H1 (cell line): ENCODE results near the gene SLC13A3. TPM values are rescaled to one million over a fixed set of nuclear protein-coding genes. Genes with fewer than 3 reads are reported as not detected.

Experiments used
- CTCF ChIA-PET: fragments of 300-600 bp; sonication (Branson Sonifier 250); formaldehyde crosslinking; loops from one replicate; lab custom pipeline; 2021; ENCODE audit not compliant: partially characterized antibody; lab: Charles Lee
- POLR2A ChIA-PET: fragments of 300-600 bp; sonication (Branson Sonifier 250); formaldehyde crosslinking; loops from one replicate; lab custom pipeline; 2021; ENCODE audit warnings: inconsistent platforms; ENCODE audit not compliant: partially characterized antibody; lab: Charles Lee
- DNase-seq, 2 experiments: peaks; one replicate each; pipeline versions ENCODE4 v3.0.0 to v3.0.0-alpha.2; 2010 to 2022; ENCODE audit warnings: low spot score in 2 of 2, low read depth in 1 of 2, mixed read lengths in 1 of 2
- FAIRE-seq: peaks from 2 replicates; lab custom pipeline; 2011; peaks lifted over from hg19 to GRCh38; lab: Jason Lieb, UNC
- H2AFZ ChIP-seq: 2 replicates; pipeline ENCODE4 v1.8.1; 2012; ENCODE audit warnings: low read length, inconsistent platforms
- H2AK5ac ChIP-seq: 2 replicates; pipeline ENCODE4 v1.6.1; 2013; ENCODE audit warnings: low read depth, low read length
- H2BK120ac ChIP-seq: replicated peaks from 2 replicates; pipeline ENCODE3; 2013; ENCODE audit warnings: low read depth, low read length, inconsistent platforms
- H2BK12ac ChIP-seq: 2 replicates; pipeline ENCODE4 v1.6.1; 2013; ENCODE audit warnings: low read depth, low read length
- H2BK15ac ChIP-seq: 2 replicates; pipeline ENCODE4 v1.6.1; 2013; ENCODE audit warnings: low read length
- H2BK20ac ChIP-seq: 2 replicates; pipeline ENCODE4 v1.6.1; 2013; ENCODE audit warnings: low read length
- H2BK5ac ChIP-seq: 2 replicates; pipeline ENCODE4 v1.6.1; 2013; ENCODE audit warnings: low read depth, low read length
- H3K14ac ChIP-seq: 2 replicates; pipeline ENCODE4 v1.6.1; 2013; ENCODE audit warnings: inconsistent platforms; ENCODE audit not compliant: insufficient read length
- H3K18ac ChIP-seq: 2 replicates; pipeline ENCODE4 v1.6.1; 2013; ENCODE audit warnings: low read length; ENCODE audit errors: extremely low read depth
- H3K23ac ChIP-seq: 2 replicates; pipeline ENCODE4 v1.6.1; 2013; ENCODE audit warnings: inconsistent platforms; ENCODE audit not compliant: insufficient read length
- H3K23me2 ChIP-seq: 2 replicates; pipeline ENCODE4 v1.6.1; 2013; ENCODE audit warnings: low read depth, low read length
- H3K27ac ChIP-seq: 2 replicates; pipeline ENCODE4 v1.6.1; 2011; ENCODE audit warnings: low read depth, low read length, inconsistent platforms
- H3K27me3 ChIP-seq, 4 experiments: replicated peaks in 1 of 4; 1 replicate in 1 of 4; 2 replicates in 3 of 4; pipeline versions ENCODE4 v1.6.1 to v1.8.1; 2011 to 2013; ENCODE audit warnings: low read length in 3 of 4, mild to moderate bottlenecking in 3 of 4, inconsistent platforms in 2 of 4, mixed read lengths in 2 of 4, moderate library complexity in 1 of 4; ENCODE audit not compliant: control insufficient read depth in 3 of 4, insufficient read depth in 3 of 4; ENCODE audit errors: extremely low read depth in 1 of 4
- H3K36me3 ChIP-seq, 4 experiments: 2 replicates each; pipeline versions ENCODE4 v1.6.1 to v1.8.1; 2011 to 2013; ENCODE audit warnings: mild to moderate bottlenecking in 4 of 4, low read length in 3 of 4, moderate library complexity in 2 of 4, control low read depth in 1 of 4, inconsistent platforms in 1 of 4; ENCODE audit not compliant: insufficient read depth in 4 of 4, control insufficient read depth in 2 of 4
- H3K4ac ChIP-seq: replicated peaks from 2 replicates; pipeline ENCODE3; 2013; ENCODE audit warnings: low read length, low read depth, mixed read lengths, inconsistent platforms; ENCODE audit not compliant: insufficient read length
- H3K4me1 ChIP-seq, 4 experiments: replicated peaks in 1 of 4; 1 replicate in 1 of 4; 2 replicates in 3 of 4; pipeline versions ENCODE4 v1.6.1 to v1.8.1; 2011 to 2013; ENCODE audit warnings: low read length in 3 of 4, inconsistent platforms in 2 of 4, mixed read lengths in 1 of 4; ENCODE audit not compliant: insufficient read depth in 4 of 4, control insufficient read depth in 3 of 4
- H3K4me2 ChIP-seq, 2 experiments: 2 replicates each; pipeline versions ENCODE4 v1.6.1 to v1.8.1; 2011 to 2013; ENCODE audit warnings: low read depth in 2 of 2, low read length in 2 of 2, control low read depth in 1 of 2, inconsistent platforms in 1 of 2, mild to moderate bottlenecking in 1 of 2; ENCODE audit not compliant: insufficient read depth in 1 of 2
- H3K4me3 ChIP-seq, 4 experiments: fragments of 200-600, 300-600 bp in 1 of 4; sonication (generic), shearing (Covaris generic), sonication (Bioruptor Twin) in 1 of 4; 2 replicates each; pipeline versions ENCODE4 v1.5.1 to v1.8.1; 2011 to 2016; ENCODE audit warnings: low read length in 4 of 4, low read depth in 3 of 4, control low read depth in 2 of 4, inconsistent platforms in 2 of 4, mild to moderate bottlenecking in 2 of 4, mixed read lengths in 1 of 4, moderate library complexity in 1 of 4; ENCODE audit not compliant: insufficient read depth in 2 of 4; ENCODE audit errors: extremely low read depth in 1 of 4
- H3K56ac ChIP-seq: replicated peaks from 2 replicates; pipeline ENCODE3; 2013; ENCODE audit warnings: low read depth, mild to moderate bottlenecking, mixed read lengths, low read length, inconsistent platforms; ENCODE audit not compliant: insufficient read length
- H3K79me1 ChIP-seq: 2 replicates; pipeline ENCODE4 v1.6.1; 2013; ENCODE audit warnings: low read depth, low read length, control low read depth
- H3K79me2 ChIP-seq, 2 experiments: 2 replicates each; pipeline versions ENCODE4 v1.6.1 to v1.8.1; 2012 to 2013; ENCODE audit warnings: low read length in 2 of 2, mild to moderate bottlenecking in 2 of 2, inconsistent platforms in 1 of 2; ENCODE audit not compliant: insufficient read depth in 2 of 2, control insufficient read depth in 1 of 2
- H3K9ac ChIP-seq, 4 experiments: replicated peaks in 1 of 4; 1 replicate in 1 of 4; 2 replicates in 3 of 4; pipeline versions ENCODE4 v1.6.1 to v1.8.1; 2011 to 2013; ENCODE audit warnings: low read depth in 3 of 4, low read length in 3 of 4, control low read depth in 2 of 4, mild to moderate bottlenecking in 2 of 4, moderate library complexity in 2 of 4, inconsistent platforms in 1 of 4; ENCODE audit errors: extremely low read depth in 1 of 4
- H3K9me3 ChIP-seq, 2 experiments: 2 replicates each; pipeline versions ENCODE4 v1.6.1 to v1.8.1; 2012 to 2013; ENCODE audit warnings: mild to moderate bottlenecking in 2 of 2, moderate library complexity in 2 of 2, control low read depth in 1 of 2, inconsistent platforms in 1 of 2, low read depth in 1 of 2, low read length in 1 of 2, mixed read lengths in 1 of 2; ENCODE audit not compliant: insufficient read depth in 2 of 2
- H4K20me1 ChIP-seq, 2 experiments: replicated peaks in 1 of 2; 2 replicates each; pipeline versions ENCODE3 to v1.8.1; 2011 to 2013; ENCODE audit warnings: inconsistent platforms in 2 of 2, low read length in 2 of 2, mild to moderate bottlenecking in 1 of 2; ENCODE audit not compliant: insufficient read depth in 2 of 2, control insufficient read depth in 1 of 2
- H4K5ac ChIP-seq: 2 replicates; pipeline ENCODE4 v1.6.1; 2013; ENCODE audit warnings: low read length, low read depth, mixed read lengths, inconsistent platforms; ENCODE audit not compliant: insufficient read length
- H4K8ac ChIP-seq: 2 replicates; pipeline ENCODE4 v1.8.0; 2013; ENCODE audit warnings: mild to moderate bottlenecking, moderate library complexity, low read length, inconsistent platforms; ENCODE audit not compliant: insufficient read depth; ENCODE audit errors: extremely low read depth
- H4K91ac ChIP-seq: replicated peaks from 2 replicates; pipeline ENCODE3; 2013; ENCODE audit warnings: low read length, mixed read lengths, inconsistent platforms; ENCODE audit not compliant: insufficient read length
- HDAC6 ChIP-seq: IDR thresholded peaks from one replicate; pipeline ENCODE4 v1.7.1; 2012; ENCODE audit warnings: low read depth, mild to moderate bottlenecking, inconsistent platforms, low read length, moderate library complexity
- JUN ChIP-seq: IDR thresholded peaks from 2 replicates; pipeline ENCODE4 v1.6.1; 2011; ENCODE audit warnings: low read depth, mild to moderate bottlenecking, improper control_type of control experiment, low read length
- KDM4A ChIP-seq: IDR thresholded peaks from one replicate; pipeline ENCODE4 v1.7.1; 2012; ENCODE audit warnings: low read depth, mild to moderate bottlenecking, moderate library complexity, low read length, inconsistent platforms; ENCODE audit not compliant: severe bottlenecking
- POLR2A ChIP-seq, 2 experiments: IDR thresholded peaks; 1 replicate in 1 of 2; 2 replicates in 1 of 2; pipeline ENCODE4 v1.6.1; 2011; ENCODE audit warnings: low read depth in 2 of 2, low read length in 2 of 2, mild to moderate bottlenecking in 2 of 2; ENCODE audit errors: control extremely low read depth in 1 of 2
- SIRT6 ChIP-seq: IDR thresholded peaks from one replicate; pipeline ENCODE4 v1.7.1; 2012; ENCODE audit warnings: low read length, inconsistent platforms
- SP4 ChIP-seq: IDR thresholded peaks from 2 replicates; pipeline ENCODE4 v1.6.1; 2012; ENCODE audit warnings: low read length, inconsistent platforms
- TAF1 ChIP-seq: IDR thresholded peaks from 2 replicates; pipeline ENCODE4 v1.6.1; 2011; ENCODE audit warnings: mild to moderate bottlenecking, low read depth, low read length
- YY1 ChIP-seq: IDR thresholded peaks from 2 replicates; pipeline ENCODE4 v1.6.1; 2011; ENCODE audit warnings: low read depth, mild to moderate bottlenecking, low read length
- WGBS, 2 experiments: shearing (Covaris generic) in 1 of 2; methylation state at CpG; one replicate each; pipeline versions ENCODE4 v1.1.6 to v1.1.7; 2013 to 2015; ENCODE audit warnings: low lambda C conversion rate in 2 of 2, mixed read lengths in 2 of 2, inconsistent platforms in 1 of 2, low coverage in 1 of 2, missing lambda C conversion rate in 1 of 2; ENCODE audit not compliant: insufficient replicate concordance in 2 of 2, insufficient coverage in 1 of 2, insufficient read length in 1 of 2; ENCODE audit errors: extremely low coverage in 1 of 2, missing lambda C conversion rate in 1 of 2; 5-methylcytosine and 5-hydroxymethylcytosine counted together
- polyA plus RNA-seq, 7 experiments: library from polyadenylated mRNA; depleted of rRNA in 3 of 7; stranded (reverse) in 5 of 7; unstranded in 2 of 7; fragments of >200 nt in 5 of 7; fragments of 200-250 nt in 2 of 7; gene quantifications; 1 replicate in 5 of 7; 2 replicates in 1 of 7; 4 replicates in 1 of 7; pipeline versions ENCODE4 v1.2.1 to v1.2.3, GENCODE V29; 2011 to 2013; ENCODE audit warnings: missing spikeins in 2 of 7, mixed read lengths in 2 of 7
- total RNA-seq: library from RNA; stranded (reverse); fragmentation: NEBNext Ultra II Directional; extraction: Animal tissue kit (Norgen Biotek cat#: 25700); gene quantifications from 2 replicates; pipeline ENCODE4 v1.2.1, GENCODE V29; 2021
- TF ChIP-seq, protein P1 (sequence below): IDR thresholded peaks from 2 replicates; pipeline ENCODE4 v1.6.1; 2012; ENCODE audit warnings: low read length, inconsistent platforms

SLC13A3 gene
- total and polyA plus RNA-seq, 2 of the 8 experiments (the other 6 are each of a cell fraction or from before 2014, with no cell fraction given): 9.4 to 12.6 TPM

DNA sequence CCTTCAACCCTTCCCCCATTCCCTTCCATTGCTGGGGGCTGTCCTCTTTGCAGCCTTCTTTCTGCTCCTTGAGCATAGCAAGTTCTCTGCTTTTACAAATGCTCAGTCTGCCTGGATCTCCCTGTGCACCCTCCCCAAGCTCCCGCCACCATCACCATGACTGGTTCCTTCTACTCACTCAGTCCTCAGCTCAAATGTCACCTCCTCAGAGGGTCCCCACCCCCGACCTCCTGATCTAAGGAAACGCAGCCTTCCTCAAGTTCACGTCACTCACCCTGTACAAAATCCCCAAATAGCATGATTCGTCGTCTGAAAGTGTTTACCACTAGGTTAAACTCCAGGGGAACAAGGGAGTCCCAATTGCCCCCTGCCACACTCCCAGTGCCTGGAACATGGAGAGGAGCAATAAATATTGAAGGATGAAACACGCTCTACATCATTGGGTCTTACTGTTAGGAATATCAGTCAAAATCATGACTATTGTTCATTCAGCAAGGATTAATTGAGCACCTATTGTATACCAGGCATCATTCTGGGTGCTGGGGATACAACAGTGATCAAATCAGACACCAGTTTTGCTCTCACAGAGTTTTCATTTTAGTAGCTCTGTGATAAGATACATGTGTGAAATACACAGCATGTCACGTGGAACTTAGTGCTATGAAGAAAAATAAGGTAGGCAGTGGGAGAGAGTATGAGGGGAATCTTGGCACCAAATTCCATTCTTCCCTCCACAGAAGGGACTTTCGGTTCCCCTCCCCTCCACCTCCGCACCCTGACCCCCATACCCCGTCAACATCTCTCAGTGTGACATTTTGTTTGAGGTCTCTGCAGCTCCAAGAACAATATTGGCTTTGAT is 22.4 kb upstream of the SLC13A3 start:
- CTCF ChIA-PET: interaction anchor here (0.8 to 2.1 kb wide), 4 partner anchors 7 to 152 kb away, joined by 3 to 19 read pairs (median 4); no protein-coding TSS in a partner anchor
- WGBS, 2 experiments: 87% methylated on average over 10 of the region's 11 CpGs; no CpG with 5 or more reads in 1 of the 2 experiments
- TF ChIP-seq KDM4A (no peak), JUN (no peak), YY1 (no peak), POLR2A (IDR thresholded peaks at IDR 0.05; ENCODE audit: control extremely low read depth in 1 of 2, low read depth in 2 of 2, low read length in 2 of 2) (no peak), SIRT6 (no peak), TAF1 (no peak), HDAC6 (no peak), SP4 (no peak)
- TF ChIP-seq, protein P1, sequence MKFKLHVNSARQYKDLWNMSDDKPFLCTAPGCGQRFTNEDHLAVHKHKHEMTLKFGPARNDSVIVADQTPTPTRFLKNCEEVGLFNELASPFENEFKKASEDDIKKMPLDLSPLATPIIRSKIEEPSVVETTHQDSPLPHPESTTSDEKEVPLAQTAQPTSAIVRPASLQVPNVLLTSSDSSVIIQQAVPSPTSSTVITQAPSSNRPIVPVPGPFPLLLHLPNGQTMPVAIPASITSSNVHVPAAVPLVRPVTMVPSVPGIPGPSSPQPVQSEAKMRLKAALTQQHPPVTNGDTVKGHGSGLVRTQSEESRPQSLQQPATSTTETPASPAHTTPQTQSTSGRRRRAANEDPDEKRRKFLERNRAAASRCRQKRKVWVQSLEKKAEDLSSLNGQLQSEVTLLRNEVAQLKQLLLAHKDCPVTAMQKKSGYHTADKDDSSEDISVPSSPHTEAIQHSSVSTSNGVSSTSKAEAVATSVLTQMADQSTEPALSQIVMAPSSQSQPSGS: no peak

More for the DNA sequence above, 22.4 kb upstream of the SLC13A3 start:
- H3K9ac ChIP-seq: no peak overlapping the region; a peak in 1 of 7 replicates
- POLR2A ChIA-PET: no interaction called here
- H3K27ac ChIP-seq: no peak overlapping the region
- no peak overlapping the region for H3K18ac ChIP-seq
- no peak overlapping the region for H3K4ac ChIP-seq
- no peaks in the 10 kb centered on the region for H4K20me1 ChIP-seq
- H3K56ac ChIP-seq: no peak overlapping the region
- no peak overlapping the region for H3K14ac ChIP-seq
- H3K36me3 ChIP-seq: peaks cover 0 to 8% (median 0%) of the 10 kb centered on the region in 4 experiments; a peak in 1 of 8 replicates
- no peaks in the 10 kb centered on the region for H3K23me2 ChIP-seq
- H3K79me1 ChIP-seq: no peaks in the 10 kb centered on the region; the same call in 1 of the 2 replicates
- no peak overlapping the region for H3K23ac ChIP-seq
- H4K91ac ChIP-seq: no peak overlapping the region
- H2AK5ac ChIP-seq: no peak overlapping the region
- no peak overlapping the region for H2BK5ac ChIP-seq
- H2BK15ac ChIP-seq: no peak overlapping the region
- no peak overlapping the region for H2AFZ ChIP-seq
- H3K4me2 ChIP-seq: no peak overlapping the region
- H2BK20ac ChIP-seq: no peak overlapping the region
- H3K79me2 ChIP-seq: peaks cover 0 to 4% of the 10 kb centered on the region in 2 experiments; a peak in 1 of 4 replicates
- no peak overlapping the region for H4K8ac ChIP-seq
- H3K9me3 ChIP-seq: peaks cover 6 to 16% of the 10 kb centered on the region in 2 experiments; a peak in 3 of 4 replicates
- no peak overlapping the region for H2BK120ac ChIP-seq
- H4K5ac ChIP-seq: no peak overlapping the region
- no peak overlapping the region for H2BK12ac ChIP-seq
- no peaks in the 10 kb centered on the region; a peak in 2 of 7 replicates for H3K27me3 ChIP-seq
- no peak overlapping the region for H3K4me3 ChIP-seq
- FAIRE-seq (no peak), DNase-seq (no peak)
- H3K4me1 ChIP-seq: peaks cover 3 to 17% (median 8%) of the 10 kb centered on the region in 4 experiments; a peak in 6 of 7 replicates
